ENCODE data around the gene SLC45A1.
A peak's percentile ranks its signal among the peaks of the same experiment; 100 is the strongest.

Gene SLC45A1

GRCh38 chr1:8311068-8311718, 6.7 kb upstream of the SLC45A1 start:
- no peak for DNase-seq (ENCODE audit: low spot score)

GRCh38 chr1:8312235-8313218, 5.4 kb upstream of the SLC45A1 start:
- no peak for DNase-seq (ENCODE audit: low spot score)

- no peak for DNase-seq (ENCODE audit: low spot score)
Measured at GRCh38 chr1:8313231-8313630, 4.7 kb upstream of the SLC45A1 start.

- DNase-seq (ENCODE audit: low spot score), result peak; percentile 15
Measured at GRCh38 chr1:8314346-8315280, 3.3 kb upstream of the SLC45A1 start.

- no peak for DNase-seq (ENCODE audit: low spot score)
Measured at GRCh38 chr1:8315573-8316475, 2.1 kb upstream of the SLC45A1 start.

GRCh38 chr1:8318436-8318835, 522 bp downstream of the SLC45A1 start:
- DNase-seq (ENCODE audit: low spot score), result peak; percentile 13

- no peak for DNase-seq (ENCODE audit: low spot score)
Measured at GRCh38 chr1:8321612-8322011, 3.7 kb downstream of the SLC45A1 start.

- no peak for DNase-seq (ENCODE audit: low spot score)
Measured at GRCh38 chr1:8323706-8324105, 5.8 kb downstream of the SLC45A1 start.

GRCh38 chr1:8324176-8324810, 6.4 kb downstream of the SLC45A1 start:
- no peak for DNase-seq (ENCODE audit: low spot score)

- DNase-seq (ENCODE audit: low spot score), result no peak
Measured at GRCh38 chr1:8325771-8326170, 7.9 kb downstream of the SLC45A1 start.

GRCh38 chr1:8326265-8326664, 8.4 kb downstream of the SLC45A1 start:
- no peak for DNase-seq (ENCODE audit: low spot score)

- no peak for DNase-seq (ENCODE audit: low spot score)
Measured at GRCh38 chr1:8328271-8328670, 10.4 kb downstream of the SLC45A1 start.

GRCh38 chr1:8329439-8329838, 11.5 kb downstream of the SLC45A1 start:
- DNase-seq (ENCODE audit: low spot score), result no peak

- DNase-seq (ENCODE audit: low spot score), result no peak
Measured at GRCh38 chr1:8329858-8330257, 11.9 kb downstream of the SLC45A1 start.

- DNase-seq (ENCODE audit: low spot score), result no peak
Measured at GRCh38 chr1:8330271-8331125, 12.6 kb downstream of the SLC45A1 start.

GRCh38 chr1:8332806-8333205, 14.9 kb downstream of the SLC45A1 start:
- DNase-seq (ENCODE audit: low spot score), result no peak

- DNase-seq (ENCODE audit: low spot score), result no peak
Measured at GRCh38 chr1:8333246-8333987, 15.5 kb downstream of the SLC45A1 start.

GRCh38 chr1:8334106-8334851, 16.4 kb downstream of the SLC45A1 start:
- no peak for DNase-seq (ENCODE audit: low spot score)
